Sigmoid colon (tissue), 4 donors: Measurements from ENCODE around the gene CD300H.

ENCODE experiments used
- CTCF ChIP-seq, 4 experiments: fragments of 450-650 bp in 3 of 4; fragments of 200-600 bp in 1 of 4; IDR thresholded peaks; one replicate each; pipeline ENCODE4 v1.5.1; 2016 to 2019; ENCODE audit warnings: antibody characterized with exemption in 4 of 4, mild to moderate bottlenecking in 3 of 4, moderate library complexity in 2 of 4
- EP300 ChIP-seq, 4 donors: sonication (generic); formaldehyde crosslinking; IDR thresholded peaks; one replicate each; pipeline ENCODE4 v1.6.1; 2017; ENCODE audit warnings: antibody characterized with exemption in 4 of 4
- POLR2AphosphoS5 ChIP-seq, 4 donors: sonication (generic); formaldehyde crosslinking; IDR thresholded peaks; one replicate each; pipeline ENCODE4 v1.6.1; 2017; ENCODE audit warnings: antibody characterized with exemption in 4 of 4

- TF ChIP-seq CTCF (IDR thresholded peaks at IDR 0.05) (no peak), EP300 (IDR thresholded peaks at IDR 0.05) (no peak), POLR2AphosphoS5 (IDR thresholded peaks at IDR 0.05) (no peak)
Measured at GRCh38 chr17:74539281-74539820, 28.0 kb downstream of the CD300H start.
